H9 (cell line): ENCODE results near the gene ATG101. TPM values are rescaled to one million over a fixed set of nuclear protein-coding genes. Genes with fewer than 3 reads are reported as not detected.

Experiments
- DNase-seq: peaks from one replicate; pipeline ENCODE4 v3.0.0-alpha.2; 2017
- H2AFZ ChIP-seq: one replicate; pipeline ENCODE4 v1.6.1; 2013; ENCODE audit warnings: mild to moderate bottlenecking, low read length, control low read depth, moderate library complexity
- H2AK5ac ChIP-seq: 2 replicates; pipeline ENCODE4 v1.6.1; 2013; ENCODE audit warnings: low read length, control low read depth, mixed read lengths; ENCODE audit not compliant: insufficient read length
- H2BK120ac ChIP-seq: one replicate; pipeline ENCODE4 v1.6.1; 2013; ENCODE audit warnings: low read depth, mild to moderate bottlenecking, low read length, control low read depth, inconsistent platforms; ENCODE audit not compliant: poor library complexity, severe bottlenecking
- H2BK12ac ChIP-seq: 2 replicates; pipeline ENCODE4 v1.6.1; 2013; ENCODE audit warnings: low read length, control low read depth, mixed read lengths, low read depth; ENCODE audit not compliant: insufficient read length
- H2BK15ac ChIP-seq: 2 replicates; pipeline ENCODE4 v1.6.1; 2013; ENCODE audit warnings: low read depth, low read length, control low read depth
- H2BK20ac ChIP-seq: one replicate; pipeline ENCODE4 v1.6.1; 2013; ENCODE audit warnings: low read depth, mild to moderate bottlenecking, low read length, control low read depth, inconsistent platforms; ENCODE audit not compliant: poor library complexity, severe bottlenecking
- H2BK5ac ChIP-seq: 2 replicates; pipeline ENCODE4 v1.6.1; 2013; ENCODE audit warnings: low read length, control low read depth, mixed read lengths; ENCODE audit not compliant: insufficient read length
- H3K14ac ChIP-seq: 2 replicates; pipeline ENCODE4 v1.6.1; 2013; ENCODE audit warnings: low read length, control low read depth; ENCODE audit not compliant: insufficient read depth
- H3K18ac ChIP-seq: 2 replicates; pipeline ENCODE4 v1.6.1; 2013; ENCODE audit warnings: low read depth, mild to moderate bottlenecking, mixed read lengths, low read length, control low read depth; ENCODE audit not compliant: insufficient read length
- H3K23ac ChIP-seq: 2 replicates; pipeline ENCODE4 v1.6.1; 2013; ENCODE audit warnings: low read length, control low read depth, mixed read lengths, low read depth; ENCODE audit not compliant: insufficient read length
- H3K23me2 ChIP-seq: 2 replicates; pipeline ENCODE4 v1.6.1; 2013; ENCODE audit warnings: low read depth, mild to moderate bottlenecking, mixed read lengths, low read length, control low read depth; ENCODE audit not compliant: insufficient read length, poor library complexity, severe bottlenecking
- H3K27ac ChIP-seq: 2 replicates; pipeline ENCODE4 v1.5.1; 2013; ENCODE audit warnings: low read length, control low read depth, mixed read lengths, low read depth; ENCODE audit not compliant: insufficient read length
- H3K27me3 ChIP-seq: 2 replicates; pipeline ENCODE4 v1.6.1; 2013; ENCODE audit warnings: low read length, control low read depth, inconsistent platforms; ENCODE audit not compliant: insufficient read depth
- H3K4ac ChIP-seq: 2 replicates; pipeline ENCODE4 v1.6.1; 2013; ENCODE audit warnings: low read depth, mild to moderate bottlenecking, control low read depth, inconsistent platforms, low read length, moderate library complexity
- H3K4me1 ChIP-seq: 2 replicates; pipeline ENCODE4 v1.6.1; 2013; ENCODE audit warnings: low read length, control low read depth, inconsistent platforms; ENCODE audit not compliant: insufficient read depth
- H3K4me2 ChIP-seq: 2 replicates; pipeline ENCODE4 v1.6.1; 2013; ENCODE audit warnings: low read length, control low read depth, mixed read lengths; ENCODE audit not compliant: insufficient read length, insufficient read depth
- H3K56ac ChIP-seq: 2 replicates; pipeline ENCODE4 v1.6.1; 2013; ENCODE audit warnings: low read depth, mild to moderate bottlenecking, mixed read lengths, low read length, control low read depth; ENCODE audit not compliant: insufficient read length
- H3K79me1 ChIP-seq: 2 replicates; pipeline ENCODE4 v1.6.1; 2013; ENCODE audit warnings: low read depth, mild to moderate bottlenecking, moderate library complexity, low read length, control low read depth, inconsistent platforms; ENCODE audit not compliant: insufficient read depth, poor library complexity, severe bottlenecking
- H3K79me2 ChIP-seq: 2 replicates; pipeline ENCODE4 v1.6.1; 2013; ENCODE audit warnings: low read length, control low read depth, inconsistent platforms; ENCODE audit not compliant: insufficient read depth
- H3K9ac ChIP-seq: 2 replicates; pipeline ENCODE4 v1.6.1; 2013; ENCODE audit warnings: low read length, control low read depth, mixed read lengths; ENCODE audit not compliant: insufficient read length; ENCODE audit errors: extremely low read depth
- H3K9me3 ChIP-seq: one replicate; pipeline ENCODE4 v1.6.1; 2013; ENCODE audit warnings: low read depth, low read length, inconsistent platforms; ENCODE audit not compliant: control insufficient read depth
- H3T11ph ChIP-seq: one replicate; pipeline ENCODE4 v1.6.1; 2013; ENCODE audit warnings: mild to moderate bottlenecking, low read length, control low read depth, inconsistent platforms
- H4K20me1 ChIP-seq: one replicate; pipeline ENCODE4 v1.6.1; 2013; ENCODE audit not compliant: control insufficient read depth, insufficient read length, insufficient read depth
- H4K5ac ChIP-seq: 2 replicates; pipeline ENCODE4 v1.6.1; 2013; ENCODE audit warnings: low read depth, mild to moderate bottlenecking, mixed read lengths, low read length, control low read depth; ENCODE audit not compliant: insufficient read length
- H4K8ac ChIP-seq: replicated peaks from 2 replicates; pipeline ENCODE4 v1.6.1; 2013; ENCODE audit warnings: low read length, control low read depth, mixed read lengths, low read depth; ENCODE audit not compliant: insufficient read length
- H4K91ac ChIP-seq: 2 replicates; pipeline ENCODE4 v1.6.1; 2013; ENCODE audit warnings: low read depth, mild to moderate bottlenecking, moderate library complexity, mixed read lengths, low read length, control low read depth; ENCODE audit not compliant: insufficient read length
- H3K27ac Mint-ChIP-seq, 3 experiments: 2 replicates in 2 of 3; 3 replicates in 1 of 3; pipeline ENCODE4 v1.8.0; 2020 to 2021; ENCODE audit warnings: mixed read lengths in 3 of 3, mild to moderate bottlenecking in 1 of 3, moderate library complexity in 1 of 3
- H3K27me3 Mint-ChIP-seq: 2 replicates; pipeline ENCODE4 v1.8.0; 2021; ENCODE audit warnings: low read depth, mild to moderate bottlenecking, moderate library complexity, mixed read lengths
- H3K36me3 Mint-ChIP-seq, 3 experiments: 2 replicates in 2 of 3; 3 replicates in 1 of 3; pipeline ENCODE4 v1.8.0; 2020 to 2021; ENCODE audit warnings: low read depth in 3 of 3, mixed read lengths in 3 of 3; ENCODE audit not compliant: insufficient read depth in 1 of 3
- H3K4me1 Mint-ChIP-seq, 2 experiments: 2 replicates each; pipeline ENCODE4 v1.8.0; 2020; ENCODE audit warnings: mixed read lengths in 2 of 2
- H3K4me3 Mint-ChIP-seq, 2 experiments: 2 replicates in 1 of 2; 3 replicates in 1 of 2; pipeline ENCODE4 v1.8.0; 2020 to 2021; ENCODE audit warnings: mild to moderate bottlenecking in 2 of 2, mixed read lengths in 2 of 2, moderate library complexity in 1 of 2
- H3K9me3 Mint-ChIP-seq, 2 experiments: 2 replicates in 1 of 2; 3 replicates in 1 of 2; pipeline ENCODE4 v1.8.0; 2020; ENCODE audit warnings: mild to moderate bottlenecking in 2 of 2, mixed read lengths in 2 of 2, moderate library complexity in 1 of 2
- WGBS: extraction: QIAGEN DNeasy Blood & Tissue Kit; methylation state at CpG from one replicate; pipeline ENCODE4 v1.1.7; 2013; ENCODE audit warnings: missing lambda C conversion rate, low lambda C conversion rate, mixed read lengths; ENCODE audit not compliant: insufficient read length; ENCODE audit errors: extremely low coverage; 5-methylcytosine and 5-hydroxymethylcytosine counted together
- total RNA-seq: library from RNA; stranded (reverse); gene quantifications from 2 replicates; pipeline ENCODE4 v1.2.1, GENCODE V29; 2021
- TF ChIP-seq, protein P1 (sequence below): fragments of 200-600 bp; sonication (generic); conservative IDR thresholded peaks from 3 replicates; pipeline ENCODE4 v1.8.0; 2021; ENCODE audit warnings: antibody characterized with exemption, mild to moderate bottlenecking

Gene ATG101
- total RNA-seq, 1 experiment from 2014 or later = 58.3 TPM

DNA sequence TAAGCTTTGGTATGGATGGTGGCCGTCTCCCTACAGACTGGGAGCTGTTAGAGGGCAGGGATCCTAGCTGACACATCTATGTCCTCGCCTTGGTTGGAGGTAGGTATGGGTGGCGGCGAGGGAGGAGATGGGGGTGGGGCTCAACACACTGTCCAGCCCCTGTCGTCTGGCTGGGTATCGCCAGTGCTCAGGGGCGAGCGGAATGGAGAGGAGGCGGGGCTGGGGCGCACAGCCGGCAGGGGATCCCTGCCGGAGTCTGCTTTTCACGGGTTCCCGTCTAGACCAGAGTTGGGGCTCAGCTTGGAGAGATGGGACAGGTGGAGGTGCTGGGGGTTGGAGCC lies 47.0 kb upstream of the ATG101 start:
- Histone ChIP-seq H3K56ac (no peak overlapping the region), H4K91ac (no peak overlapping the region), H2BK15ac (no peak overlapping the region), H3T11ph (no peak overlapping the region), H3K9ac (no peak overlapping the region), H3K23ac (no peak overlapping the region), H3K79me2 (no peaks in the 10 kb centered on the region), H3K9me3 (no peaks in the 10 kb centered on the region), H4K20me1 (no peaks in the 10 kb centered on the region), H3K79me1 (no peaks in the 10 kb centered on the region), H3K23me2 (peaks cover 16% of the 10 kb centered on the region), H2BK5ac (no peak overlapping the region), H3K27ac (no peak overlapping the region), H3K4ac (no peak overlapping the region), H3K14ac (no peak overlapping the region; the same call in 1 of the 2 replicates), H4K5ac (no peak overlapping the region), H2AFZ (no peak overlapping the region), H2AK5ac (no peak overlapping the region), H3K18ac (no peak overlapping the region), H3K4me2 (peak overlapping the region; percentile 66), H2BK12ac (no peak overlapping the region), H2BK20ac (no peak overlapping the region), H2BK120ac (no peak overlapping the region), H3K27me3 (peaks cover 5% of the 10 kb centered on the region; the same call in 1 of the 2 replicates), H4K8ac (no peak overlapping the region), H3K4me1 (peaks cover 5% of the 10 kb centered on the region)
- Mint-ChIP-seq H3K4me3 (peak overlapping the region; percentile 62 to 81), H3K36me3 (no peaks in the 10 kb centered on the region; a peak in 1 of 7 replicates), H3K4me1 (peaks cover 23 to 39% of the 10 kb centered on the region in 2 experiments), H3K9me3 (no peaks in the 10 kb centered on the region; a peak in 1 of 5 replicates), H3K27me3 (peaks cover 72% of the 10 kb centered on the region), H3K27ac (no peak overlapping the region)
- WGBS = no CpG with 5 or more reads among the region's 14 CpGs
- TF ChIP-seq, protein P1, sequence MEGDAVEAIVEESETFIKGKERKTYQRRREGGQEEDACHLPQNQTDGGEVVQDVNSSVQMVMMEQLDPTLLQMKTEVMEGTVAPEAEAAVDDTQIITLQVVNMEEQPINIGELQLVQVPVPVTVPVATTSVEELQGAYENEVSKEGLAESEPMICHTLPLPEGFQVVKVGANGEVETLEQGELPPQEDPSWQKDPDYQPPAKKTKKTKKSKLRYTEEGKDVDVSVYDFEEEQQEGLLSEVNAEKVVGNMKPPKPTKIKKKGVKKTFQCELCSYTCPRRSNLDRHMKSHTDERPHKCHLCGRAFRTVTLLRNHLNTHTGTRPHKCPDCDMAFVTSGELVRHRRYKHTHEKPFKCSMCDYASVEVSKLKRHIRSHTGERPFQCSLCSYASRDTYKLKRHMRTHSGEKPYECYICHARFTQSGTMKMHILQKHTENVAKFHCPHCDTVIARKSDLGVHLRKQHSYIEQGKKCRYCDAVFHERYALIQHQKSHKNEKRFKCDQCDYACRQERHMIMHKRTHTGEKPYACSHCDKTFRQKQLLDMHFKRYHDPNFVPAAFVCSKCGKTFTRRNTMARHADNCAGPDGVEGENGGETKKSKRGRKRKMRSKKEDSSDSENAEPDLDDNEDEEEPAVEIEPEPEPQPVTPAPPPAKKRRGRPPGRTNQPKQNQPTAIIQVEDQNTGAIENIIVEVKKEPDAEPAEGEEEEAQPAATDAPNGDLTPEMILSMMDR = no peak
- DNase-seq = peak; percentile 83
